NCI-H2196 treated with DMSO at 0.1 percent for 48 hours (cell line): ENCODE results near the gene PCGF3.
"Not testable (repeated sequence)": the region's sequence is repeated elsewhere in the genome, so short reads cannot be mapped to it uniquely, and the experiment has no call there.

Experiments used
- DNase-seq: peaks from one replicate; lab custom pipeline; 2025; ENCODE audit not compliant: unreplicated experiment; lab: John Stamatoyannopoulos, UW

PCGF3 gene

DNA sequence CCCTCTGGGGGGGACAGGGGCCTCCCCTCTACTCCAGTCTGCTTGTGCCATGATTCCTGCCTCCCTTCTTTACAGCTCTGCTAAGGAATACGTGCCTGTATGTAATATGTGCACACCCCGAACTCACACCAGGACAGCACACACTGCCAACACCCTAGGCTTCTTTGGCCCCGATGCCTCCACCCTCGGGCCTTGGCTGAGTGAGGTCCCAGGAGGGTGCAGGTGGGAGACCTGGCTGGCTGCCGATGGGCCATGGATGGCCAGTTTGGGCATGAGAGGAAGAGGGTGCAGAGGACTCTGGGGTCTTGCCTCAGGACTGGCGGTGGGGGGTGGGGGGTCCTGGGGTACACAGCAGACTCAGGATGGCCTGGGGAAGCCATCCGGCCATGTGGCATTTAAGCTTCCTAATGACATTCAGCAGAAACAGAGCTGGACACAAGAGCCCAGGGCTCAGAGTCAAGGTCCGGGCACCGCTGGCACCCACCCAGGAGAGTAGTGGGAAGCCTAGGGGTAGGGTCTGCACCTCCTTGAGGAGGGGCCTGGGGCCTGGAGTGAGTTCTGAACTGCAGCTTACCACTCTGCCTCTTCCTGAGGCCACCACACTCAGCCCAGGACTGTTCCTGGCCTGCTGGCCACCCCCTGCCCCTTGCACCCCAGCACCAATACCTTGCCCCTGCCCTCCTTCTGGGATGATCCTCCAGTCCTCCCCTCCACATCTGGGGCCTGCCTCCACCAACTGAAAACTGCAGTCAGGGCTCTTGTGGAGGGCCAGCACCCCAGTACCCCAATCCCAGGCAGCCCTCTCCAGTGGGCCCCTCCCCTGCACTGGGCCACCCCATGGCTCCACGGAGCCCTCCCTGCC, 2.1 kb upstream of the PCGF3 start:
- no peak for DNase-seq

DNA sequence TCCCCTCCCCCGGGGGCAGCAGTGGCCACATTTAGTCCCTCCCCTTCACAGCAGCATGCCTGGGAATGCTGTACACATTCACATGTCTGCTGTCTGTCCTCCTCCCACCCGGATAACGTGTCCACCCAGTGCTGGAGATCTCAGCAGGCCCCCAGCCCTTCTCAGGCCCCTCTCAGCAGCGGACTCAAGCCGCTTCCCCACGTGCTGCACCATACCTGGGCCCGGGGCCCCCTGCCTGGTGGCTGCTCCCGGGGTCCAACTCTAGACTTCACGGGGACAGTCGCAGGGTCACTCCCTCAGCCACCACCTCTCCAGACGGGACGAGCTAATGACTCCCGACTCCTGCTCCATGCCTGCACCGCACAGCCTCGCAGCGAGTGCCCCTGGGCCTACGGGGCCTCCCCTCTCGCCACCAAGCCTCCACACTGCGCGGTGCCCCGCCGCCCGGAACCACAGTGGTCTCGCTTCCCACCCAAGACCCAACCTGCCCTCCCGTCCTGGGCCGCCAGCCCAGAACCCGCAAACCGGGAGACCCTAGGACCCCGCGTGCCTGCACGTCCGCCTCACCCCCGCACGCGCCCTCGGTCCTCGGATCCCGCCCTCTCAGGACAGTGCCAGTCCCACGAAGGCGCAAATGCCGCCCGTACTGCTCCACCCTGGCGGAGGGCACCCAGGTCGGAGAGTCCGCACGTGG, 1.3 kb upstream of the PCGF3 start:
- no peak for DNase-seq

DNA sequence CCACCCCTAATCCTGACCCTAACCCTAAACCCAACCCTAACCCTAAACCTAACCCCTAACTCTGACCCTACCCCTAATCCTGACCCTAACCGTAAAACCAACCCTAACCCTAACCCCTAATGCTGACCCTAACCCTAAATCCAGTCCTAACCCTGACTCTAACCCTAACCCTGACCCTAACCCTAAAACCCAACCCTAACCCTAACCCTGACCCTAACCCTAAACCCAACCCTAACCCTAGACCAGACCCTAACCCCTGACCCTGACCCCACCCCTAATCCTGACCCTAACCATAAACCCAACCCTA, 708 bp upstream of the PCGF3 start:
- DNase-seq: no peak

DNA sequence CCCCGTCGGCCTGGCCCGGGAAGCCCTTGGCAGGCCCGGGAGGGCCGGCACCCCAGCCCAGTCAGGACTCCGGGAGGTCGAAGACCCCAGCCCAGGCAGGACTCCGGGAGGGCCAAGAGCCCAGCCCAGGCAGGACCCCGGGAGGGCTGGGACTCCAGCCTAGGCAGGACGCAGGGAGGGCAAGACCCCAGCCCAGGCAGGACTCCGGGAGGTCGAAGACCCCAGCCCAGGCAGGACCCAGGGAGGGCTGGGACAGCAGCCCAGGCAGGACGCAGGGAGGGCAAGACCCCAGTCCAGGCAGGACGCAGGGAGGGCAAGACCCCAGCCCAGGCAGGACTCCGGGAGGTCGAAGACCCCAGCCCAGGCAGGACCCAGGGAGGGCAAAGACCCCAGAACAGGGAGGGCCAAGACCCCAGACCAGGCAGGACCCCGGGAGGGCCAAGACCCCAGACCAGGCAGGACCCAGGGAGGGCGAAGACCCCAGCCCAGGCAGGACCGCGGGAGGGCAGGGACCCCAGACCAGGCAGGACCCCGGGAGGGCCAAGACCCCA, 526 bp downstream of the PCGF3 start:
- not testable (repeated sequence) for DNase-seq

DNA sequence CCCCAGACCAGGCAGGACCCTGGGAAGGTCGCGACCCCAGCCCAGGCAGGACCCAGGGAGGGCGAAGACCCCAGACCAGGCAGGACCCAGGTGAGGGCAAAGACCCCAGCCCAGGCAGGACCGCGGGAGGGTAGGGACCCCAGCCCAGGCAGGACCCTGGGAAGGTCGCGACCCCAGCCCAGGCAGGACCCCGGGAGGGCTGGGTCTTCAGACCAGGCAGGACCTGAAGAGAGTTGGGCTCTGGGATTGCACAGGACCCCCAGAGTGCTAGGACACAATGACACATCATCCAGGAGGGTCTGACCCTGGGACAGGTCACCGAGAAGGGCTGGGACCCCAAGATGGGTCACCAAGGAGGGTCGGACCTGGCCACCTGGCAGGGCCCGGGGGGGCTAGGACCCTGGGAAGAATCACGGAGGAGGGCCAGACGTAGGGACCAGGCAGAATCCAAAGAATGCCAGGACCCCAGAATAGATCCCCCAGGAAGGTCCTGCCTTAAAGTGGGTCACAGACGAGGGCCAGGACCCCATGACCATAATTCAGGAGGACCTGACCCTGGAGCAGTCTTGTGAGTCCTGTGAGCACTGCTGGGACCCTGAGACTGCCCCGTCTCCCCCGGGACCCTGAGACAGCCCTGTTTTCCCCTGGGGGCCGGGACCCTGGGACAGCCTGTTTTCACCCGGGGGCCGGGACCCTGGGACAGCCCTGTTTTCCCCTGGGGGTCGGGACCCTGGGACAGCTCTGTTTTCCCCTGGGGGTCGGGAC, 1.4 kb downstream of the PCGF3 start:
- no peak for DNase-seq

GRCh38 chr4:707929-708630, 2.4 kb downstream of the PCGF3 start:
- no peak for DNase-seq

DNA sequence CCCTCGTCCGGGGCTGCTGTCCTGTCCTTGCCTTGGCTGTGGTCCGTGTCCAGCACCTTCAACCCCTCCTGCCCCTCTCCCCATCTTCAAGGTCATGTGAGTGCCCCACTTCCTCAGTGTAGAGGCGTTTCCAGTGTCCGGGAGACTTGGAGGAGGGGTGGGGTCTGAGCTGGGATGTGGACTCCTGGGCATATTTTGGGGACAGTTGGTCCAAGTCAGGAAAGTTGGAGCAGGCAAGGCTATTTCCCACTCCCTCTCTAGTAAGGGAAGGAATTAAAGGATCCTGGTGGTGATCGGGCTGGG, 3.0 kb downstream of the PCGF3 start:
- no peak for DNase-seq

GRCh38 chr4:709348-709747, 3.7 kb downstream of the PCGF3 start:
- no peak for DNase-seq

GRCh38 chr4:710116-710515, 4.5 kb downstream of the PCGF3 start:
- no peak for DNase-seq

DNA sequence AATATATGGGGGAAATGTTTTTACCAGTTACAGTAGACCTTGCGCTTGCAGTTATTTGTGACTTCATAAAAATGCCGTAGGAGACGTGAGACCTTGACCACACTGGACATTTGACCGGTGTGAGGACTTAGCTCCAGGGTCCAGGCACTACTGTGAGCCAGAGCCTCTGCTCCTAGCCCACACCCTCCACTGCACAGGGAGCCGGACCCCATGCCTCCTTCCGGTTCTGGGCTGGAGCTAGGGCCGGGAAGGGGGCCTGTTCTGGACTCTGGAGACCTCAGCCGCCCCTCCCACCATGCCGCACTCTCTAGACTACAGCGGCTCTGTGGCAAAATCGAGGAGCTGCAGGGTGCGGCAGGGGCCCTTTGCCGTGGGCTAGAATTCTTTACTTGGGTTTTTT, 5.3 kb downstream of the PCGF3 start:
- no peak for DNase-seq

GRCh38 chr4:712093-712492, 6.5 kb downstream of the PCGF3 start:
- no peak for DNase-seq

DNA sequence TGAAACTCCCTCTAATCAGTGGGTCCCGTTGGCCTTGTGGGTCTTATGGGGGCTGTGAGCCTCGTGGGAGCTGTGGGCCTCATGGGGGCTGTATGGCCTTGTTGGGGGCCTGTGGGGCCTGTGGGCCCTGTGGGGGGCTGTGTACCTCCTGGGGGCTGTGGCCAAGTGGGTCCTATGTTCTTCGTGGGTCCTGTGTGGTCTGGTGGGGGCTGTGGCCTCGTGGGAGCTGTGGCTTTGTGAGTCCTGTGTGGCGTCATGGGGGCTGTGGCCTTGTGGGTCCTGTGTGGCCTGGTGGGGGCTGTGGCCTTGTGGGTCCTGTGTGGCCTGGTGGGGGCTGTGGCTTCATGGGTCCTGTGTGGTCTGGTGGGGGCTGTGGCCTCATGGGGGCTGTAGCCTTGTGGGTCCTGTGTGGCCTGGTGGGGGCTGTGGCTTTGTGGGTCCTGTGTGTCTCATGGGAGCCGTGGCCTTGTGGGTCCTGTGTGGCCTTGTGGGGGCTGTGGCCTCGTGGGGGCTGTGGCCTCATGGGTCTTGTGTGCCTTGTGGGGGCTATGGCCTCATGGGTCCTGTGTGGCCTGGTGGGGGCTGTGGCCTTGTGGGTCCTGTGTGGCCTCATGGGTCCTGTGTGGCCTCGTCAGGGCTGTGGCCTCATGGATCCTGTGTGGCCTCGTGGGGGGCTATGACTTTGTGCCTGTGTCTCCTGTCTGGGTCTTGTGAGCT, 7.4 kb downstream of the PCGF3 start:
- DNase-seq: no peak

DNA sequence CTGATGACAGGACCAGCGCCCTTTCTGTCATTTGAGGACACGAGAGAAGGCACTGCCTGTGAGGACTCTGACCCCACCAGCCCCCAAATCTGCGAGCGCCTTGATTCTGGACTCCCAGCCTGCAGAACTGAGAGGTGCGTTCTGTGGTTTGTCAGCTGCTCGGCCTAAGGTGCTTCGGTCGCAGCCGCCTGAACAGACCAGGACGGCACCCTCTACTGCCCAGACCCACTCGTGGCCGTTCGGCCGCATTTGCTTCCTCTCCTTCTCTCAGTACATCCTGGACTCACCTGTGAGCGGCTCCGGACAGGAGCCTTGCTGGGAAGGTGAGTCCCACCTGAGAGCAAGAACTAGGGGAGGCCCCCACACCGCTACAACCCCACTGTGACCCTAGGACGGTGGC, 8.5 kb downstream of the PCGF3 start:
- no peak for DNase-seq

- DNase-seq: no peak
These were observed 12.1 kb downstream of the PCGF3 start for GRCh38 chr4:717601-718320.

DNA sequence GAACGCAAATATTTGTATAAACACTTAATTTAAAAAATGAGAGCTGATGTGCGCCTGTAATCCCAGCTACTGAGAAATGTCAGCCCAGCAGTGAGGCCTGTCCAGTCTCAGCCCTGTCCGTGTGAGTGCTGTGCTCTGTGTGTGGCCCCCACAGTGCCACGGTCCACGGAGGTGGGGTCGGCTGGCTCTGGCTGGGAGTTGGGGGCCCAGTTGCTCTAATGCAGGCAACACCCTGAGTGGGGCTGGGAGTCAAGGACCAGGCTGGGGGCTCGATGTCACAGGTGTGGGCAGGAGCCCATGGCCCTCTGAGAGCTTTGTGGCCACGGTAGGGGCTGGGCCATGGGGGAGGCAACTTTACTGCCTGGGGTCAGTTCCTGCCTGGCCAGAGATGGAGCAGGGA, 12.8 kb downstream of the PCGF3 start:
- no peak for DNase-seq

DNA sequence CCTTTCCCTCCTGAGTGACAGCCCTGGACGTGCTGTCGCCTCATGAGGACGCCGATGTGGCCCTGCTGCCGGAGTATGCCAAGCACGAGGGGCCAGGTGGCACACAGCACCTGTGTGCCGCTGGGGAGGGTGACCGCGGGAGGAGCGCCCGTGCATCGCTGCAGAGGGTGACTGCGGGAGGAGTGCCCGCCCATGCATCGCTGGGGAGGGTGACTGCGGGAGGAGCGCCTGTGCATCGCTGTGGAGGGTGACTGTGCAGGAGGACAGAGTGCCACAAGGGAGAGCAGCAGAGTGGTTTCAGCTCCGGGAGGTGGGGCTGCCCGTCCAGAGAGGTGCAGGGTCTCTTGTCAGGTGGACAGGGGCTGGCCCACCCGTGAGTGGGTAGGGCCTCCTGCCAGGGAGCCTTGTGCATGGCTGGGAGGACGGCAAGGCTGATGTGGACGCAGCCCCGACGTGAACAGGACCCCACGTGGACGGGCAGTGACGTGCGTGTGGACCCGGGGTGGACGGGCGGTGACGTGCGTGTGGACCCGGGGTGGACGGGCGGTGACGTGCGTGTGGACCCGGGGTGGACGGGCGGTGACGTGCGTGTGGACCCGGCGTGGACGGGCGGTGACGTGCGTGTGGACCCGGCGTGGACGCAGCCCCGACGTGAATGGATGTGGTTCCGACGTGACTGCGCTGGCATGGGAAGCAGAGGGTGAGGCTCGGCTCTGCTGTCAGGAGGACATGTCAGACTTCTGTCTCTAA, 14.7 kb downstream of the PCGF3 start:
- no peak for DNase-seq

- no peak for DNase-seq
These were observed 15.9 kb downstream of the PCGF3 start for GRCh38 chr4:721261-722168.

DNA sequence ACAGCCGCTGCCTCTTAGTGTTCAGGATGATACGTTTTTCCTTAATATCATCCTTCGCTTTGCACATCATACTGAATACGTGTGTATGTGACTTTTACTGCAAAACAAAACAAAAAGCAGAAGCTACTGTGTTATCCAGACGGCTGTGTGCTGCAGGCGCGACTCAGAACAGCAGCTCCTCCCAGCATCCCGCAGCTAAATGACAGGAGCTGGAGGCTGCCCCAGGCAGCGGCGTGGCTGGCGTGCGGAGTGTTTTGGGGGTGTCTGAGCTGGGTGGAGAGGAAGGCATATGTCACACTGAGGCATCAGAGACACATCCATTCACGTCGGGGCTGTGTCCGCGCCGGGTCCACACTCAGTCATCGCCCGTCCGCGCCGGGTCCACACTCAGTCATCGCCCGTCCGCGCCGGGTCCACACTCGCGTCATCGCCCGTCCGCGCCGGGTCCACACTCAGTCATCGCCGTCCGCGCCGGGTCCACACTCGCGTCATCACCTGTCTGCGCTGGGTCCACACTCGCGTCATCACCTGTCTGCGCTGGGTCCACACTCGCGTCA, 16.6 kb downstream of the PCGF3 start:
- DNase-seq: no peak
